Testis (tissue), 3 donors: ENCODE data around the gene CCDC146. TPM values are rescaled to one million over a fixed set of nuclear protein-coding genes. Genes with fewer than 3 reads are reported as not detected.
"Not testable (repeated sequence)": the region's sequence is repeated elsewhere in the genome, so short reads cannot be mapped to it uniquely, and the experiment has no call there.

Source experiments
- DNase-seq: peaks from one replicate; pipeline ENCODE4 v3.0.0-alpha.2; 2019
- H3K27ac ChIP-seq, 2 donors: fragments of 200-600 bp; sonication (generic); one replicate each; pipeline ENCODE4 v1.5.1; 2019
- H3K27me3 ChIP-seq: fragments of 200-600 bp; sonication (generic); one replicate; pipeline ENCODE4 v1.5.1; 2019
- H3K36me3 ChIP-seq: fragments of 200-600 bp; sonication (generic); one replicate; pipeline ENCODE4 v1.5.1; 2017; ENCODE audit warnings: low read depth; ENCODE audit errors: missing control alignments
- H3K4me1 ChIP-seq: fragments of 200-600 bp; sonication (generic); one replicate; pipeline ENCODE4 v1.5.1; 2019
- H3K4me3 ChIP-seq, 2 donors: fragments of 200-600 bp; sonication (generic); one replicate each; pipeline ENCODE4 v1.5.1; 2017 to 2019
- H3K9me3 ChIP-seq: fragments of 200-600 bp; sonication (generic); one replicate; pipeline ENCODE4 v1.5.1; 2017
- WGBS, 2 donors: methylation state at CpG; one replicate each; pipeline ENCODE4 v1.1.5; 2018; 5-methylcytosine and 5-hydroxymethylcytosine counted together
- intact Hi-C: fragments of 100-400 bp; cut with DNase I; formaldehyde crosslinking; loops from one replicate; pipeline ENCODE4 v1.15.1; 2023; ENCODE audit warnings: low total_unique reads
- polyA plus RNA-seq: library from polyadenylated mRNA; stranded (reverse); fragments of 350-450 nt; fragmentation: Illumina TruSeq; extraction: RNeasy Lipid Tissue Mini Kit (QIAGEN cat#74804); gene quantifications from one replicate; pipeline ENCODE4 v1.2.3, GENCODE V29; 2014; ENCODE audit warnings: low read depth, low replicate concordance; ENCODE audit not compliant: insufficient read depth
- total RNA-seq, 2 donors: library from RNA; depleted of rRNA; stranded (reverse); fragments of >200 nt; gene quantifications; one replicate each; pipeline ENCODE4 v1.2.3, GENCODE V29; 2016

CCDC146 gene
- total and polyA plus RNA-seq, 3 donors from 2014 or later, result 20.9 to 35.7 (median 34.3) TPM

- H3K4me1 ChIP-seq, intact Hi-C loops, H3K27ac ChIP-seq, DNase-seq, H3K4me3 ChIP-seq, H3K27me3 ChIP-seq, H3K36me3 ChIP-seq, H3K9me3 ChIP-seq: not testable (repeated sequence)
Measured at GRCh38 chr7:77102671-77103070, 19.7 kb upstream of the CCDC146 start.

DNA sequence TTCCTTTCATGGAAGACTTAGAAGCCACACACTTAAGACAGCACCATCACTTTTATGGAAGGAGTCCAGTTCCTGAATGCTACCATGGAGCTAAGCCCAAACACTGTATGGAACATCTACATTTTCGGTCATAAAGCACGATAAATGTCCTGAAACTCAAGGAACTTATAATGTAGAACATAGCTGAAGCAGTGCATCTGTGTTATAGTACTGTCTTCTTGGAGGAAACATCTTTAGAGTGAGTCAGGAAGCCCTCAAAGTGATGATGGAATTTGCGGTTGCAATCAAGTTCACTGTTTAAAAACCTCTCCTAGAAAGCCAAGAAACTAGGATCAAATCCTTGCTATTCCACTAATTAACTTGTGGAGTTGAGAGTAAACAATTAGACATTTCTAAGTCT is 16.5 kb upstream of the CCDC146 start:
- not testable (repeated sequence) for DNase-seq, H3K36me3 ChIP-seq
- 97 to 100% methylated on average over 3 of the region's 3 CpGs for WGBS, 2 donors

DNA sequence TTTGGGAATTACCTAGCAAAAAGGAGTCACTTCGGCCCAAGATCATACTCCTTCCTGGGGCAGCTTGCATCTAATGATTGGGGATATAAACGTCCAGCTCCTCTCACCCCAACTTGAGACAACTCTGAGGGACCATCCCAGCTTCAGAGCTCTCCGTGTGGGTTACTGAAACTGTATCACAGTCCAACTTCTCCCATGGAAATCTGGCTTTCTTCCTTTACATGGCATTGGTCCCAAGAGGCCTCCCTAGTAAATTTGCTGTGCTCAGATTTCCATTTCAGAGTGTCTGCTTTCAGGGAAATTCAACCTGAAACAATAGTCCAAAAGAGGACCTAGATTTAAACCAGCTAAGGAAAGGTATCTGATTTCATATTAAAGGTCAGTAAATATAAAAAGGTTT is 14.8 kb upstream of the CCDC146 start:
- DNase-seq, H3K27ac ChIP-seq, H3K27me3 ChIP-seq, H3K4me1 ChIP-seq, H3K9me3 ChIP-seq, H3K36me3 ChIP-seq, intact Hi-C loops, H3K4me3 ChIP-seq: not testable (repeated sequence)
- WGBS, 2 donors, result 50 to 65% methylated on average over 1 to 3 of the region's 3 CpGs

More for the DNA sequence above, 16.5 kb upstream of the CCDC146 start:
- intact Hi-C loops, H3K4me3 ChIP-seq, H3K9me3 ChIP-seq, H3K27ac ChIP-seq, H3K27me3 ChIP-seq, H3K4me1 ChIP-seq: not testable (repeated sequence)

GRCh38 chr7:77108362-77108761 is 14.1 kb upstream of the CCDC146 start:
- H3K4me1 ChIP-seq, H3K4me3 ChIP-seq, H3K36me3 ChIP-seq, H3K9me3 ChIP-seq, H3K27ac ChIP-seq, DNase-seq, intact Hi-C loops, H3K27me3 ChIP-seq: not testable (repeated sequence)
- WGBS, 2 donors, result 83 to 88% methylated on average over 1 of the region's 1 CpG

GRCh38 chr7:77112719-77113306 is 9.6 kb upstream of the CCDC146 start:
- intact Hi-C loops, H3K9me3 ChIP-seq, DNase-seq, H3K4me3 ChIP-seq, H3K27ac ChIP-seq, H3K36me3 ChIP-seq, H3K27me3 ChIP-seq, H3K4me1 ChIP-seq: not testable (repeated sequence)
- WGBS, 2 donors, result 40 to 41% methylated on average over 2 of the region's 2 CpGs

- H3K27me3 ChIP-seq, DNase-seq, H3K9me3 ChIP-seq, H3K4me3 ChIP-seq, H3K27ac ChIP-seq, H3K4me1 ChIP-seq, H3K36me3 ChIP-seq, intact Hi-C loops: not testable (repeated sequence)
- 57% methylated on average over 1 of the region's 1 CpG for WGBS, 2 donors
Measured at GRCh38 chr7:77125486-77125885, 3.1 kb downstream of the CCDC146 start.

DNA sequence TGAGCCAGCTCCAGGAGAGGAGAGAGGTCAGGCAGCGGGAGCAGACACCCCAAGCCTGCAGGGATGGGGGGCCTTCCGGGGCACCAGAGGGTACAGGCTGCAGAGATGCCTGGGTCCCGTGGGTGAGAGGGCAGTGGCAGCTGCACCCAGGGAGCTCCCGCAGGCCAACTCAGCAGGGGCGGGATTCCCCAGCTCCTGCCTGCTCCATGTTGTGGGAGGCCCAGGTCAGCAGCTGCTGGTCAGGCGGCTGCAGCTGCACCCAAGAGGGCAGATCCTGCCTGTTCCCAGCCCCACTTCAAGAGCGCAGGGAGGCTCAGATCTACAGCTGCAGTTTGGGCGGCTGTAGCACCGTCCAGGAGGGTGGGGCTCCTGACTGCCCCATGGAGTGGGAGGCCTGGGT is 4.6 kb downstream of the CCDC146 start:
- H3K9me3 ChIP-seq, H3K27me3 ChIP-seq, H3K27ac ChIP-seq, intact Hi-C loops, H3K36me3 ChIP-seq, DNase-seq, H3K4me3 ChIP-seq, H3K4me1 ChIP-seq: not testable (repeated sequence)
- WGBS, 2 donors, result 48% methylated on average over 9 of the region's 9 CpGs; no CpG with 5 or more reads in 1 of the 2 donors

- H3K36me3 ChIP-seq, intact Hi-C loops, H3K4me3 ChIP-seq, H3K4me1 ChIP-seq, H3K27me3 ChIP-seq, H3K9me3 ChIP-seq, DNase-seq: not testable (repeated sequence)
- WGBS, 2 donors, result 37 to 38% methylated on average over 5 of the region's 7 CpGs
- peak overlapping the region in 1 of 2 donors; percentile 74 for H3K27ac ChIP-seq
Measured at GRCh38 chr7:77128582-77129410, 6.4 kb downstream of the CCDC146 start.

- intact Hi-C loops, DNase-seq, H3K27me3 ChIP-seq, H3K9me3 ChIP-seq, H3K4me3 ChIP-seq, H3K27ac ChIP-seq, H3K4me1 ChIP-seq, H3K36me3 ChIP-seq: not testable (repeated sequence)
- WGBS, 2 donors, result 92 to 94% methylated on average over 2 of the region's 3 CpGs
Measured at GRCh38 chr7:77131781-77132180, 9.4 kb downstream of the CCDC146 start.

DNA sequence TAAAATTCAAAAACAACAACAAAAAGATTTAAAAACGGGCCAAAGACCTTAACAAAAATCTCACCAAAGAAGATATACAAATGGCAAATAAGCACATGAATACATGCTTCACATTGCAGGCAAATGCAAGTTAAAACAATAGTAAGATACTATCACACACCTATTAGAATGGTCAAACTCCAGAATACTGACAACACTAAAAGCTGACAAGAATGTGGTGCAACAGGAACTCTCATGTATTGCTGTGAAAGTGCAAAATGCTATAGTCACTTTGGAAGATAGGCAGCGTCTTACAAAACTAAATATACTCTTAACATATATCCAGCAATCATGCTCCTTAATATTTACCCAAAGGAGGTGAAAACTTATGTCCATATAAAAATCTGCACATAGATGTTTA is 16.3 kb downstream of the CCDC146 start:
- H3K4me1 ChIP-seq, H3K36me3 ChIP-seq, H3K27me3 ChIP-seq, H3K4me3 ChIP-seq, H3K9me3 ChIP-seq, DNase-seq, intact Hi-C loops, H3K27ac ChIP-seq: not testable (repeated sequence)
- 79 to 82% methylated on average over 2 of the region's 2 CpGs for WGBS, 2 donors

- H3K9me3 ChIP-seq, H3K27ac ChIP-seq, H3K36me3 ChIP-seq, H3K4me1 ChIP-seq, H3K27me3 ChIP-seq, intact Hi-C loops, DNase-seq, H3K4me3 ChIP-seq: not testable (repeated sequence)
- WGBS, 2 donors, result 65 to 77% methylated on average over 3 to 4 of the region's 4 CpGs
Measured at GRCh38 chr7:77140291-77140690, 17.9 kb downstream of the CCDC146 start.

DNA sequence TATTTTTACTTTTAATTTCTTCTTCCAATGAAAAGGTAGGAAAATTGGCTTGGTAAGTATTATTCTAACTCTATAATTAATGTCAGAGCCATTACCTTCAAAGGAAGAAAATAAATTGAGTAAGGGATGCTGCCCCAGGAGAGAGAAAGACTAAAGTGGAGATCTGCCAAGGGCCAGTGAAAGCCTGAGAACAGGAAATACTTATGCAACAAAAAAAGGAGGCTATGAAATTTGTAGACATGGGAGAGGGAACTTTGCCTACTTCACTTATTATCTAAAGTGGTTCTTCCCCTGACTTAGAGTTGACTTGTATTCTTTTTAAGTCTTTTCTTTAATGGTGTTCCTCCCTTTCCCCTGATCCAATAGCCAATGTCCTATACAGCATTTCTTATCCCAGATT is 29.8 kb downstream of the CCDC146 start:
- intact Hi-C loops, DNase-seq, H3K4me3 ChIP-seq, H3K27me3 ChIP-seq, H3K9me3 ChIP-seq, H3K27ac ChIP-seq, H3K4me1 ChIP-seq, H3K36me3 ChIP-seq: not testable (repeated sequence)
